ENCODE measurements around the gene IFNA7.
"Not testable (repeated sequence)": the region's sequence is repeated elsewhere in the genome, so short reads cannot be mapped to it uniquely, and the experiment has no call there.

DNA sequence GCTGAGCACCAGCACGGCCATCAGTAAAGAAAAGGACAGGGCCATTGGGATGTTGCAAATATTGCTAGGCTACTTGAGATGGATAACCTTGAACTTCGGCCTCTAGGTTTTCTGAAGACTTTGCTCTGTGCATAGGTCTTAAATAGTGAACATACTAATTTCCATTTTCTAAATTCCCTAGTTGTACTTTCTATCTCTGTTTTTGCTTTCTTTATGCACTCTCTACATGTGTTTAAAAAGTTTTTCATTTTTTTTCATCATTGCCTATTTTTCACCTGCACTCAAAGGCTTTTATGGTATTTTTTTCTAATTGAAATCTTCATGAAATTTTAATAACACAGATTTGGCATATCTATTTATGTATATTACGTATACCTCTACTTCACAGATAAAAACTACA, 14.5 kb downstream of the IFNA7 start, which contains the start of gene IFNA4:
- not testable (repeated sequence) for TF ChIP-seq CTCF (conservative IDR thresholded peaks at IDR 0.05 in 1 of 2, IDR thresholded peaks at IDR 0.05 in 1 of 2; ENCODE audit: low read depth in 1 of 2, low read length in 2 of 2); EZH2 (IDR thresholded peaks at IDR 0.05; ENCODE audit: low read length, missing control alignments)
